Right lobe of liver (tissue), 6 donors: ENCODE measurements around the gene GABARAPL2. TPM values are rescaled to one million over a fixed set of nuclear protein-coding genes. Genes with fewer than 3 reads are reported as not detected.
A peak's percentile ranks its signal among the peaks of the same experiment; 100 is the strongest.

ENCODE experiments used
- ATAC-seq, 4 donors: fragments of 200-7000 bp; cut with Tn5 transposase; one replicate each; pipeline ENCODE4 v1.9.1; 2020; ENCODE audit warnings: mild to moderate bottlenecking in 4 of 4, moderate library complexity in 4 of 4
- DNase-seq, 3 donors: peaks; one replicate each; pipeline ENCODE4 v3.0.0-alpha.2; 2020
- H3K27ac ChIP-seq, 3 donors: fragments of 200-600 bp; one replicate each; pipeline ENCODE4 v1.8.0; 2022
- H3K27me3 ChIP-seq, 2 donors: fragments of 200-600 bp; one replicate each; pipeline ENCODE4 v1.8.0; 2022
- H3K36me3 ChIP-seq, 4 donors: fragments of 200-600 bp; sonication (generic) in 1 of 4; one replicate each; pipeline versions ENCODE4 v1.5.1 to v1.8.0; 2017 to 2022; ENCODE audit warnings: control low read depth in 1 of 4
- H3K4me1 ChIP-seq, 4 donors: fragments of 200-600 bp; sonication (generic) in 1 of 4; one replicate each; pipeline versions ENCODE4 v1.5.1 to v1.8.0; 2017 to 2022; ENCODE audit warnings: control low read depth in 1 of 4
- H3K4me3 ChIP-seq, 3 donors: fragments of 200-600 bp; one replicate each; pipeline ENCODE4 v1.8.0; 2022
- H3K9me3 ChIP-seq, 4 donors: fragments of 200-600 bp; sonication (generic) in 1 of 4; one replicate each; pipeline versions ENCODE4 v1.5.1 to v1.8.0; 2017 to 2022; ENCODE audit warnings: control low read depth in 1 of 4
- POLR2A ChIP-seq: fragments of 450-650 bp; IDR thresholded peaks from one replicate; pipeline ENCODE4 v1.6.1; 2017; ENCODE audit warnings: antibody characterized with exemption, mild to moderate bottlenecking
- WGBS: methylation state at CpG from one replicate; pipeline ENCODE4 v1.1.6; 2018; ENCODE audit warnings: low coverage, low lambda C conversion rate; ENCODE audit not compliant: insufficient coverage; ENCODE audit errors: missing lambda C conversion rate; 5-methylcytosine and 5-hydroxymethylcytosine counted together
- intact Hi-C, 2 donors: fragments of 100-400 bp; cut with DNase I; formaldehyde crosslinking; loops; one replicate each; pipeline versions ENCODE4 v1.11.2 to v1.14.1; 2022
- total RNA-seq, 6 experiments: library from RNA; depleted of rRNA in 2 of 6; stranded (reverse); fragments of >200 nt in 2 of 6; fragmentation: NEBNext Ultra II Directional in 3 of 6; extraction: Animal tissue kit (Norgen Biotek cat#: 25700) in 3 of 6; gene quantifications; one replicate each; pipeline versions ENCODE4 v1.1.0 to v1.2.4, GENCODE V29; 2016 to 2023
- TF ChIP-seq, protein P1 (sequence below), 4 donors: fragments of 200-600 bp in 3 of 4; fragments of 450-650 bp in 1 of 4; IDR thresholded peaks; one replicate each; pipeline versions ENCODE4 v1.5.1 to v1.8.0; 2016 to 2022; ENCODE audit warnings: antibody characterized with exemption in 4 of 4, mild to moderate bottlenecking in 2 of 4
- donor health status: DM: no; HTN: yes; CAD: no.
- donor health status: DM: no; HTN: no; CAD: no.
- donor health status: DM: no; HTN: no; CAD: no.
- donor health status: DM: no; HTN: yes; CAD: no.
- donor health status: DM: no; HTN: yes; CAD: no.

The GABARAPL2 gene
- total RNA-seq, 6 experiments from 2014 or later: 33.4 to 46.5 (median 42.4) TPM

DNA sequence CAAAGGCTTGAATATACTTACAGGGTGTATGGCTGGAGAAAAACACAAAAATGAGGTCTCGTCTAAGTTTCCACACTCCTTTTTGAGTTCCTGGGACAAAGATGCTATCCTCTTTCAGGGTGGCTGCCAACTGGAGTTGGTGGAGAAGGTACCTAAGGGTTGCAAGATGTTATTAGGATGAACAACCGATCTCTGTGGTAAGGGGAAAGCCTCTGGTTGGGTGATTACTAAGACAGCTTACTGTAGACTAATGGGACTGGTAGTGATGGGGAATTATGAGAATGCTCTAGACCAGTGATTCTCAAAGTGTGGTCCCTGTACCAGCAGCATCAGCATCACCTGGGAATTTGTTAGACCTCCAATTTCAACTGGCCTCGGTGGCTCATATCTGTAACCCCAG, 50.9 kb downstream of the GABARAPL2 start:
- no peak for ATAC-seq
- intact Hi-C loops: no loop called here

DNA sequence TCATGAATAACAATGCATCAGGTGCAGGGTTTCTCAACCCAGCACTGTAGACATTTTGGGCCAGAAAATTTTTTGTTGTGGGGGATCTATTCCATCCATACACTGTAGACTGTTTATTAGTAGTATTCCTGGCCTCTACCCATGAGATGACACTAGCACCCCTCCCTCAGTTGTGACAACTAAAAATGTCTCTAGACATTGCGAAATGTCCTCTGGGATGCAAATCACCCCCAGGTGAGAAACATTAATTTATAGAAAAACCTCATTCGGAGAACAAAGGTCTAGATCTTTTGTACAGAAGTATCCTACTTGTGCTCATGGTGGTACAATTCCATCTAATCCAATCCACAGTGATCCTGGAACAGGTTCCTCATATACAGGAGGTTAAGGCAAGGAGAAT, 52.6 kb downstream of the GABARAPL2 start:
- TF ChIP-seq POLR2A: no peak
- TF ChIP-seq, protein P1, sequence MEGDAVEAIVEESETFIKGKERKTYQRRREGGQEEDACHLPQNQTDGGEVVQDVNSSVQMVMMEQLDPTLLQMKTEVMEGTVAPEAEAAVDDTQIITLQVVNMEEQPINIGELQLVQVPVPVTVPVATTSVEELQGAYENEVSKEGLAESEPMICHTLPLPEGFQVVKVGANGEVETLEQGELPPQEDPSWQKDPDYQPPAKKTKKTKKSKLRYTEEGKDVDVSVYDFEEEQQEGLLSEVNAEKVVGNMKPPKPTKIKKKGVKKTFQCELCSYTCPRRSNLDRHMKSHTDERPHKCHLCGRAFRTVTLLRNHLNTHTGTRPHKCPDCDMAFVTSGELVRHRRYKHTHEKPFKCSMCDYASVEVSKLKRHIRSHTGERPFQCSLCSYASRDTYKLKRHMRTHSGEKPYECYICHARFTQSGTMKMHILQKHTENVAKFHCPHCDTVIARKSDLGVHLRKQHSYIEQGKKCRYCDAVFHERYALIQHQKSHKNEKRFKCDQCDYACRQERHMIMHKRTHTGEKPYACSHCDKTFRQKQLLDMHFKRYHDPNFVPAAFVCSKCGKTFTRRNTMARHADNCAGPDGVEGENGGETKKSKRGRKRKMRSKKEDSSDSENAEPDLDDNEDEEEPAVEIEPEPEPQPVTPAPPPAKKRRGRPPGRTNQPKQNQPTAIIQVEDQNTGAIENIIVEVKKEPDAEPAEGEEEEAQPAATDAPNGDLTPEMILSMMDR (IDR thresholded peaks at IDR 0.05): no peak
- no peak overlapping the region for H3K4me3 ChIP-seq
- no peak for ATAC-seq
- H3K4me1 ChIP-seq: peaks cover 0 to 11% (median 4%) of the 10 kb centered on the region in 4 donors
- H3K27ac ChIP-seq: no peak overlapping the region
- DNase-seq: no peak
- 94% methylated on average over 2 of the region's 2 CpGs for WGBS
- H3K9me3 ChIP-seq: no peaks in the 10 kb centered on the region
- peaks cover 0 to 27% (median 15%) of the 10 kb centered on the region in 4 donors for H3K36me3 ChIP-seq
- intact Hi-C loops: no loop called here
- H3K27me3 ChIP-seq: no peaks in the 10 kb centered on the region

More for the DNA sequence above, 50.9 kb downstream of the GABARAPL2 start:
- 90% methylated on average over 2 of the region's 3 CpGs for WGBS
- Histone ChIP-seq H3K9me3 (no peaks in the 10 kb centered on the region), H3K36me3 (peaks cover 0 to 33% (median 18%) of the 10 kb centered on the region in 4 donors), H3K4me3 (no peak overlapping the region), H3K27ac (no peak overlapping the region), H3K27me3 (no peaks in the 10 kb centered on the region), H3K4me1 (peaks cover 0 to 7% (median 2%) of the 10 kb centered on the region in 4 donors)
- DNase-seq: no peak
- no peak for TF ChIP-seq POLR2A
- TF ChIP-seq, protein P1 (IDR thresholded peaks at IDR 0.05): no peak

DNA sequence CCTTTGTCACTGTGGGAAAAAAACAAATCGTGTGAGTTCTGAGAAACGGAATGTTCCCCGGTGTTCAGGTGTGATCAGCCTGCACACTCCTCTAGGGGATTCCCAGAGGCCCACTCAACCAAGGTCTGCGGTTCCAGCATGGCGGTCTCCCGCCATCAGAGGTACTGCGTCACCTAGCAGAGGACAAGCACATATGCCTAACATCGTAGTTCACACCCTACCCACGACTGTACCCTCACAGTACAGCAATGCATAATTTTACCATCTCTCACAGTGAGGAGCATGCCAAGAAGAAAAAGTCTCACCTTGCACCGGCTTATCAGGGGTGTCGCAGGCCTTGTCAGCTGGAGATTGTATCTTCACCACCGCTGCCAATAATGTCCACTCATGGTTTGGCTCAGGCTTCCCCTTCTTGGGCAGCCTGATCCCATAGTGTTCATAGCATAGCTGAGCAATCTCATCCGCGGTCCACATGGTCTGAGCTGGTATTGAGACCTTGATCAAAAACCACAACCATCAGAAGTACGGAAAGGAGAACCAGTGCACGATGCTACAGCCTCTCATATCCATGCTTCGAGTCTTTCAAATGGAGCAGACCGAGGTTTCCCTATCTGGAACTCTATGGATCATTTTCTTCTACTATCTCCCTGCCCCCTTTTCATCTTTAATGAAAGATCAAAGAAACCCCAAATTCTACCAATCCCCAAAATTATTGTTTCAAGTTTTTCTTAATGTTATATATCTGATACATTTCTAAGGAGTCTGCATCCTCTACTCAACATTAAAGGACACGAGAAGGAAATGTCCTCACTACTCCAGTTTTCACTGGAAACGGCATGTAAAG, 54.4 kb downstream of the GABARAPL2 start:
- no peaks in the 10 kb centered on the region for H3K27me3 ChIP-seq
- WGBS: 72% methylated on average over 9 of the region's 20 CpGs
- H3K36me3 ChIP-seq: peaks cover 0 to 26% (median 15%) of the 10 kb centered on the region in 4 donors
- no peak overlapping the region for H3K27ac ChIP-seq
- intact Hi-C loops: no loop called here
- H3K9me3 ChIP-seq: no peaks in the 10 kb centered on the region
- DNase-seq (no peak), ATAC-seq (no peak)
- TF ChIP-seq, protein P1 (IDR thresholded peaks at IDR 0.05): no peak
- TF ChIP-seq POLR2A: no peak
- no peak overlapping the region for H3K4me3 ChIP-seq
- peaks cover 0 to 11% (median 4%) of the 10 kb centered on the region in 4 donors for H3K4me1 ChIP-seq

DNA sequence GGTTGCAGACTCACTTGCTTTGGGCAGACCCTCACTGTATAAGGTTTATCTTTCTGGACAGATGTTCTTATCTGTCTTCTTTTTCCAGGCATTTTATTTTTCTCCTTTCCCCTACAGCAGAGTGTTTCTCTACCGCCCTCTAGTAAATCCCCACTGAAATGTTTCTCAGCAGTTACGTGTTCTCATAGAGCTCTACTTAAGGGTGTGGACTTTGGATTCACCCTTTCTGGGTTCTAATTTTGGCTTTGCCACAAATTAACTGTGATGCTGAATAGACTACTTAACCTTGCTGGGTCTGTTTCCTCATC, 54.9 kb downstream of the GABARAPL2 start:
- no peaks in the 10 kb centered on the region for H3K9me3 ChIP-seq
- WGBS: 37% methylated on average over 2 of the region's 2 CpGs
- H3K4me3 ChIP-seq: no peak overlapping the region
- no peak overlapping the region for H3K27ac ChIP-seq
- no peaks in the 10 kb centered on the region for H3K27me3 ChIP-seq
- no peak for TF ChIP-seq POLR2A
- TF ChIP-seq, protein P1 (IDR thresholded peaks at IDR 0.05): peak; percentile 7 to 37 (median 18)
- peaks cover 0 to 11% (median 4%) of the 10 kb centered on the region in 4 donors for H3K4me1 ChIP-seq
- DNase-seq (no peak), ATAC-seq (no peak)
- intact Hi-C loops: no loop called here
- H3K36me3 ChIP-seq: peaks cover 0 to 24% (median 10%) of the 10 kb centered on the region in 4 donors
